Purkinje cell (primary cell): ENCODE measurements around the gene OTOGL. TPM values are rescaled to one million over a fixed set of nuclear protein-coding genes. Genes with fewer than 3 reads are reported as not detected.

Experiments used
- polyA plus RNA-seq: library from polyadenylated mRNA; unstranded; fragments of >200 nt; fragmentation: Nextera tagmentation; gene quantifications from 2 replicates; pipeline ENCODE4 v1.2.1, GENCODE V29; 2014

The OTOGL gene
- 0.07 TPM in 1 of 2 replicates, not detected in the other for polyA plus RNA-seq

GRCh38 chr12:80099259-80099658 is at the start of gene OTOGL:
TSS of gene OTOGL (plus strand) at chr12:80099537. CDS start at chr12:80209432, 109,895 bp downstream.

Other genes with a start within 250 kb of the OTOGL start
- 73.9 and 79.1 TPM in 2 replicates for gene PPP1R12A, start 164.4 kb upstream of the OTOGL start, polyA plus RNA-seq